Activated CD8-positive, alpha-beta T cell treated with anti-CD3 and anti-CD28 coated beads, Interleukin-2, amount 10 ng/mL, durations not matched to agents 7 days and 5 days (primary cell): ENCODE measurements around the gene TRIM75. TPM values are rescaled to one million over a fixed set of nuclear protein-coding genes. Genes with fewer than 3 reads are reported as not detected.
"Not testable (repeated sequence)": the region's sequence is repeated elsewhere in the genome, so short reads cannot be mapped to it uniquely, and the experiment has no call there.

Source experiments
- ATAC-seq: fragments of 150-1000 bp; cut with Tn5 transposase; one replicate; pipeline ENCODE4 v1.10.0; 2021; ENCODE audit warnings: moderate library complexity
- CTCF ChIA-PET: fragments of 350-600 bp; sonication (Branson Sonifier 250); formaldehyde crosslinking; loops from one replicate; lab custom pipeline; 2021; ENCODE audit warnings: antibody characterized with exemption; lab: Charles Lee
- POLR2A ChIA-PET: fragments of 350-600 bp; sonication (Branson Sonifier 250); formaldehyde crosslinking; loops from one replicate; lab custom pipeline; 2021; ENCODE audit warnings: antibody characterized with exemption; lab: Charles Lee
- DNase-seq: peaks from one replicate; pipeline ENCODE4 v3.0.0-alpha.2; 2020
- H3K27ac Mint-ChIP-seq: one replicate; pipeline ENCODE4 v1.8.0; 2021; ENCODE audit warnings: mild to moderate bottlenecking, mixed read lengths
- H3K27me3 Mint-ChIP-seq: one replicate; pipeline ENCODE4 v1.8.0; 2021; ENCODE audit warnings: low read depth, mixed read lengths
- H3K36me3 Mint-ChIP-seq: one replicate; pipeline ENCODE4 v1.8.0; 2021; ENCODE audit warnings: low read depth, mixed read lengths
- H3K4me1 Mint-ChIP-seq: one replicate; pipeline ENCODE4 v1.8.0; 2021; ENCODE audit warnings: low read depth, mixed read lengths
- H3K4me3 Mint-ChIP-seq: one replicate; pipeline ENCODE4 v1.8.0; 2021; ENCODE audit warnings: mild to moderate bottlenecking, mixed read lengths
- H3K9me3 Mint-ChIP-seq: one replicate; pipeline ENCODE4 v1.8.0; 2022; ENCODE audit warnings: mixed read lengths; ENCODE audit not compliant: insufficient read depth
- total RNA-seq, 2 experiments: library from RNA; stranded (reverse); gene quantifications; one replicate each; pipeline ENCODE4 v1.2.3, GENCODE V29; 2021

The TRIM75 gene
- total RNA-seq = not detected

- CTCF ChIA-PET = no interaction called here
- H3K27ac Mint-ChIP-seq = no peak within 1 kb of the TSS
- no peaks in the 10 kb centered on the region for H3K4me1 Mint-ChIP-seq
Observed at GRCh38 chr4:165053645-165054044, at the start of gene TRIM75. Gene TRIM75, plus strand, starts transcription at chr4:165053866. Its CDS starts 5,282 bp downstream, at chr4:165059148.

GRCh38 chr4:165005352-165005925, 48.2 kb upstream of the TRIM75 start:
- ChIA-PET CTCF (no interaction called here), POLR2A (no interaction called here)
- ATAC-seq (no peak), DNase-seq (no peak)
- H3K27me3 Mint-ChIP-seq = peaks cover 40% of the 10 kb centered on the region
- no peaks in the 10 kb centered on the region for H3K9me3 Mint-ChIP-seq
- peaks cover 13% of the 10 kb centered on the region for H3K4me1 Mint-ChIP-seq
- no peaks in the 10 kb centered on the region for H3K36me3 Mint-ChIP-seq
- no peak overlapping the region for H3K27ac Mint-ChIP-seq
- no peak overlapping the region for H3K4me3 Mint-ChIP-seq

More at GRCh38 chr4:165053645-165054044, at the start of gene TRIM75:
- Mint-ChIP-seq H3K36me3 (no peaks in the 10 kb centered on the region), H3K4me3 (no peak within 1 kb of the TSS), H3K9me3 (no peaks in the 10 kb centered on the region), H3K27me3 (no peaks in the 10 kb centered on the region)
- no peak for ATAC-seq
- POLR2A ChIA-PET = no interaction called here
- no peak for DNase-seq

GRCh38 chr4:165006456-165006855, 47.2 kb upstream of the TRIM75 start:
- ATAC-seq = no peak
- H3K27ac Mint-ChIP-seq = no peak overlapping the region
- no peaks in the 10 kb centered on the region for H3K36me3 Mint-ChIP-seq
- H3K27me3 Mint-ChIP-seq = peaks cover 49% of the 10 kb centered on the region
- no peak for DNase-seq
- ChIA-PET POLR2A (no interaction called here), CTCF (no interaction called here)
- no peaks in the 10 kb centered on the region for H3K9me3 Mint-ChIP-seq
- H3K4me3 Mint-ChIP-seq = no peak overlapping the region
- H3K4me1 Mint-ChIP-seq = peaks cover 14% of the 10 kb centered on the region

GRCh38 chr4:165006886-165007285, 46.8 kb upstream of the TRIM75 start:
- H3K4me3 Mint-ChIP-seq = no peak overlapping the region

GRCh38 chr4:165009493-165010227, 44.0 kb upstream of the TRIM75 start:
- Mint-ChIP-seq H3K27me3 (peaks cover 59% of the 10 kb centered on the region), H3K27ac (peak overlapping the region; percentile 47), H3K4me1 (peaks cover 14% of the 10 kb centered on the region), H3K36me3 (no peaks in the 10 kb centered on the region), H3K4me3 (peak overlapping the region; percentile 4), H3K9me3 (no peaks in the 10 kb centered on the region)
- POLR2A ChIA-PET = no interaction called here
- CTCF ChIA-PET = no interaction called here
- DNase-seq = peak; percentile 81
- ATAC-seq = peak; percentile 91

More at GRCh38 chr4:165006886-165007285, 46.8 kb upstream of the TRIM75 start:
- H3K27ac Mint-ChIP-seq = no peak overlapping the region
- ChIA-PET POLR2A (no interaction called here), CTCF (no interaction called here)
- DNase-seq (no peak), ATAC-seq (no peak)
- peaks cover 14% of the 10 kb centered on the region for H3K4me1 Mint-ChIP-seq
- H3K27me3 Mint-ChIP-seq = peaks cover 51% of the 10 kb centered on the region
- no peaks in the 10 kb centered on the region for H3K9me3 Mint-ChIP-seq
- no peaks in the 10 kb centered on the region for H3K36me3 Mint-ChIP-seq

- H3K27ac Mint-ChIP-seq = no peak overlapping the region
- H3K4me3 Mint-ChIP-seq = no peak overlapping the region
- CTCF ChIA-PET = no interaction called here
- ATAC-seq = no peak
- no peak for DNase-seq
- no peaks in the 10 kb centered on the region for H3K36me3 Mint-ChIP-seq
- H3K9me3 Mint-ChIP-seq = no peaks in the 10 kb centered on the region
- H3K4me1 Mint-ChIP-seq = peaks cover 14% of the 10 kb centered on the region
- peaks cover 58% of the 10 kb centered on the region for H3K27me3 Mint-ChIP-seq
- POLR2A ChIA-PET = no interaction called here
Observed at GRCh38 chr4:165010487-165010886, 43.2 kb upstream of the TRIM75 start.

- H3K36me3 Mint-ChIP-seq = no peaks in the 10 kb centered on the region
- H3K27ac Mint-ChIP-seq = no peak overlapping the region
- ATAC-seq = no peak
- H3K27me3 Mint-ChIP-seq = peaks cover 57% of the 10 kb centered on the region
- DNase-seq = no peak
- CTCF ChIA-PET = no interaction called here
- peaks cover 14% of the 10 kb centered on the region for H3K4me1 Mint-ChIP-seq
- H3K4me3 Mint-ChIP-seq = no peak overlapping the region
- no peaks in the 10 kb centered on the region for H3K9me3 Mint-ChIP-seq
- POLR2A ChIA-PET = no interaction called here
Observed at GRCh38 chr4:165010991-165011390, 42.7 kb upstream of the TRIM75 start.

GRCh38 chr4:165011403-165011802, 42.3 kb upstream of the TRIM75 start:
- POLR2A ChIA-PET = no interaction called here
- H3K27ac Mint-ChIP-seq = no peak overlapping the region
- H3K4me1 Mint-ChIP-seq = peaks cover 14% of the 10 kb centered on the region
- CTCF ChIA-PET = no interaction called here
- no peaks in the 10 kb centered on the region for H3K9me3 Mint-ChIP-seq
- ATAC-seq (no peak), DNase-seq (no peak)
- H3K4me3 Mint-ChIP-seq = no peak overlapping the region
- H3K27me3 Mint-ChIP-seq = peaks cover 56% of the 10 kb centered on the region
- no peaks in the 10 kb centered on the region for H3K36me3 Mint-ChIP-seq

- Mint-ChIP-seq H3K27ac (no peak overlapping the region), H3K4me3 (no peak overlapping the region), H3K9me3 (no peaks in the 10 kb centered on the region), H3K4me1 (peaks cover 14% of the 10 kb centered on the region), H3K36me3 (no peaks in the 10 kb centered on the region), H3K27me3 (peaks cover 48% of the 10 kb centered on the region)
- ATAC-seq (no peak), DNase-seq (no peak)
- CTCF ChIA-PET = no interaction called here
- POLR2A ChIA-PET = no interaction called here
Observed at GRCh38 chr4:165013691-165014090, 40.0 kb upstream of the TRIM75 start.

- H3K27ac Mint-ChIP-seq = no peak overlapping the region
- POLR2A ChIA-PET = no interaction called here
- CTCF ChIA-PET = no interaction called here
- H3K27me3 Mint-ChIP-seq = peaks cover 31% of the 10 kb centered on the region
- H3K36me3 Mint-ChIP-seq = no peaks in the 10 kb centered on the region
- no peaks in the 10 kb centered on the region for H3K4me1 Mint-ChIP-seq
- no peak for DNase-seq
- no peak for ATAC-seq
- H3K9me3 Mint-ChIP-seq = no peaks in the 10 kb centered on the region
- no peak overlapping the region for H3K4me3 Mint-ChIP-seq
Observed at GRCh38 chr4:165016971-165017370, 36.7 kb upstream of the TRIM75 start.

- CTCF ChIA-PET, DNase-seq, H3K4me3 Mint-ChIP-seq, ATAC-seq, POLR2A ChIA-PET, H3K27ac Mint-ChIP-seq, H3K36me3 Mint-ChIP-seq, H3K4me1 Mint-ChIP-seq, H3K9me3 Mint-ChIP-seq: not testable (repeated sequence)
- peaks cover 17% of the 10 kb centered on the region for H3K27me3 Mint-ChIP-seq
Observed at GRCh38 chr4:165019995-165020394, 33.7 kb upstream of the TRIM75 start.

GRCh38 chr4:165025782-165026181, 27.9 kb upstream of the TRIM75 start:
- H3K4me3 Mint-ChIP-seq, CTCF ChIA-PET, H3K4me1 Mint-ChIP-seq, H3K9me3 Mint-ChIP-seq, H3K36me3 Mint-ChIP-seq, POLR2A ChIA-PET, H3K27ac Mint-ChIP-seq, DNase-seq, H3K27me3 Mint-ChIP-seq, ATAC-seq: not testable (repeated sequence)
